Endothelial cell of umbilical vein (primary cell): ENCODE results near the gene ZNF219. TPM values are rescaled to one million over a fixed set of nuclear protein-coding genes. Genes with fewer than 3 reads are reported as not detected.

Experiments
- BruUV-seq: library from RNA; stranded (reverse); fragments of 400-500 nt; replicated peaks from 2 replicates; lab custom pipeline; 2021; lab: Mats Ljungman, UMichigan
- CTCF ChIA-PET: fragments of 300-600, 350-600 bp; sonication (Branson Sonifier 250); formaldehyde crosslinking; loops from one replicate; lab custom pipeline; 2021; ENCODE audit warnings: antibody characterized with exemption, inconsistent platforms; lab: Charles Lee
- POLR2A ChIA-PET: fragments of 300-600, 350-600 bp; sonication (Branson Sonifier 250); formaldehyde crosslinking; loops from one replicate; lab custom pipeline; 2021; ENCODE audit warnings: antibody characterized with exemption, inconsistent platforms; lab: Charles Lee
- DNase-seq: peaks from one replicate; pipeline ENCODE4 v3.0.0-alpha.2; 2011; ENCODE audit warnings: low read depth, low spot score
- FAIRE-seq: peaks from 2 replicates; lab custom pipeline; 2011; peaks lifted over from hg19 to GRCh38; lab: Jason Lieb, UNC
- H2AFZ ChIP-seq: 2 replicates; pipeline ENCODE4 v1.6.0; 2012; ENCODE audit warnings: low read depth, low read length, control low read depth, inconsistent platforms
- H3K27ac ChIP-seq: 2 replicates; pipeline ENCODE4 v1.5.1; 2011; ENCODE audit warnings: low read depth, mild to moderate bottlenecking, control low read depth, low read length, moderate library complexity; ENCODE audit not compliant: insufficient read depth
- H3K27me3 ChIP-seq, 2 experiments: 2 replicates each; pipeline versions ENCODE4 v1.6.0 to v1.6.1; 2011; ENCODE audit warnings: low read length in 2 of 2, mixed read lengths in 1 of 2; ENCODE audit not compliant: control insufficient read depth in 2 of 2, insufficient read depth in 2 of 2
- H3K36me3 ChIP-seq, 2 experiments: 2 replicates in 1 of 2; 3 replicates in 1 of 2; pipeline ENCODE4 v1.5.1; 2011; ENCODE audit warnings: low read length in 2 of 2, mild to moderate bottlenecking in 1 of 2, moderate library complexity in 1 of 2; ENCODE audit not compliant: control insufficient read depth in 2 of 2, insufficient read depth in 2 of 2; ENCODE audit errors: extremely low read depth in 1 of 2
- H3K4me1 ChIP-seq: 3 replicates; pipeline ENCODE4 v1.5.1; 2011; ENCODE audit warnings: mild to moderate bottlenecking, low read length; ENCODE audit not compliant: control insufficient read depth, insufficient read depth; ENCODE audit errors: extremely low read depth
- H3K4me2 ChIP-seq: 2 replicates; pipeline ENCODE4 v1.6.1; 2011; ENCODE audit warnings: low read length, control low read depth, mixed read lengths; ENCODE audit not compliant: insufficient read depth
- H3K4me3 ChIP-seq, 3 experiments: fragments of 200-600 bp in 1 of 3; sonication (generic), shearing (Covaris generic) in 1 of 3; replicated peaks in 1 of 3; 2 replicates each; pipeline ENCODE4 v1.5.1; 2011 to 2016; ENCODE audit warnings: control low read depth in 3 of 3, low read length in 3 of 3, mild to moderate bottlenecking in 2 of 3, inconsistent platforms in 1 of 3, low read depth in 1 of 3, moderate library complexity in 1 of 3; ENCODE audit not compliant: insufficient read depth in 1 of 3
- H3K79me2 ChIP-seq: 2 replicates; pipeline ENCODE4 v1.6.0; 2012; ENCODE audit warnings: low read length, inconsistent platforms; ENCODE audit not compliant: control insufficient read depth, insufficient read depth
- H3K9ac ChIP-seq: replicated peaks from 2 replicates; pipeline ENCODE3; 2011; ENCODE audit warnings: low read length, control low read depth; ENCODE audit not compliant: insufficient read depth; ENCODE audit errors: extremely low read depth
- H3K9me1 ChIP-seq: replicated peaks from 3 replicates; pipeline ENCODE4 v1.6.0; 2011; ENCODE audit warnings: mild to moderate bottlenecking, low read length; ENCODE audit not compliant: control insufficient read depth, insufficient read depth; ENCODE audit errors: extremely low read depth
- H3K9me3 ChIP-seq: replicated peaks from 2 replicates; pipeline ENCODE4 v1.5.1; 2012; ENCODE audit warnings: low read length, inconsistent platforms; ENCODE audit not compliant: control insufficient read depth, insufficient read depth
- H4K20me1 ChIP-seq: replicated peaks from 2 replicates; pipeline ENCODE3; 2011; ENCODE audit warnings: mild to moderate bottlenecking, low read length; ENCODE audit not compliant: control insufficient read depth, insufficient read depth; ENCODE audit errors: extremely low read depth
- EZH2 ChIP-seq: IDR thresholded peaks from 2 replicates; pipeline ENCODE4 v1.6.1; 2012; ENCODE audit warnings: borderline replicate concordance, low read depth, mild to moderate bottlenecking, moderate library complexity, low read length, inconsistent platforms; ENCODE audit not compliant: severe bottlenecking
- FOS ChIP-seq: IDR thresholded peaks from 2 replicates; pipeline ENCODE4 v1.6.1; 2011; ENCODE audit warnings: mild to moderate bottlenecking, low read length, moderate library complexity, borderline replicate concordance; ENCODE audit not compliant: insufficient read depth
- GATA2 ChIP-seq: IDR thresholded peaks from 2 replicates; pipeline ENCODE4 v1.7.0; 2011; ENCODE audit warnings: low read depth, mild to moderate bottlenecking, moderate library complexity, mixed read lengths, low read length; ENCODE audit not compliant: insufficient read length, insufficient read depth
- JUN ChIP-seq: IDR thresholded peaks from 2 replicates; pipeline ENCODE4 v1.6.1; 2011; ENCODE audit warnings: borderline replicate concordance, low read depth; ENCODE audit not compliant: insufficient read length, insufficient read depth
- MYC ChIP-seq: IDR thresholded peaks from one replicate; pipeline ENCODE4 v1.6.1; 2011; ENCODE audit warnings: mild to moderate bottlenecking, low read depth, low read length
- POLR2A ChIP-seq: IDR thresholded peaks from 2 replicates; pipeline ENCODE4 v1.6.1; 2012; ENCODE audit warnings: low read depth, mild to moderate bottlenecking, control low read depth, low read length
- POLR2AphosphoS5 ChIP-seq: IDR thresholded peaks from 2 replicates; pipeline ENCODE4 v1.6.1; 2012; ENCODE audit warnings: low read depth, mild to moderate bottlenecking, control low read depth, low read length, moderate library complexity; ENCODE audit not compliant: insufficient read depth
- dilution Hi-C: fragments of 300-500 bp; cut with MboI; formaldehyde crosslinking; loops from one replicate; pipeline ENCODE4 v1.15.0; 2019; ENCODE audit warnings: low sequenced_read_pairs; ENCODE audit not compliant: extremely low pct_ligation_motif_present
- intact Hi-C: fragments of 100-400 bp; cut with micrococcal nuclease; formaldehyde crosslinking; loops from one replicate; pipeline ENCODE4 v1.10.0; 2022
- polyA plus RNA-seq, 4 experiments: library from polyadenylated mRNA; depleted of rRNA in 3 of 4; stranded (reverse) in 3 of 4; unstranded in 1 of 4; fragments of >200 nt; gene quantifications; 2 replicates each; pipeline versions ENCODE4 v1.2.1 to v1.2.3, GENCODE V29; 2011 to 2012; ENCODE audit warnings: missing spikeins in 1 of 4
- total RNA-seq: library from RNA; stranded (reverse); gene quantifications from 2 replicates; pipeline ENCODE4 v1.2.3, GENCODE V29; 2021
- TF ChIP-seq, protein P1 (sequence below), 2 donors: IDR thresholded peaks; 1 replicate in 1 of 2; 2 replicates in 1 of 2; pipeline ENCODE4 v1.5.1; 2011; ENCODE audit warnings: low read length in 2 of 2, mild to moderate bottlenecking in 2 of 2, moderate library complexity in 2 of 2, control low read depth in 1 of 2, inconsistent platforms in 1 of 2, low read depth in 1 of 2; ENCODE audit not compliant: insufficient read depth in 1 of 2; ENCODE audit errors: extremely low read depth in 1 of 2
- TF ChIP-seq, protein P2 (sequence below): IDR thresholded peaks from 2 replicates; pipeline ENCODE4 v1.6.1; 2011; ENCODE audit not compliant: insufficient read depth, insufficient read length

ZNF219 gene
- total and polyA plus RNA-seq, 2 donors (not counting 3 experiments of a cell fraction or from before 2014, with no cell fraction given) = 13.2 to 15.2 TPM

DNA sequence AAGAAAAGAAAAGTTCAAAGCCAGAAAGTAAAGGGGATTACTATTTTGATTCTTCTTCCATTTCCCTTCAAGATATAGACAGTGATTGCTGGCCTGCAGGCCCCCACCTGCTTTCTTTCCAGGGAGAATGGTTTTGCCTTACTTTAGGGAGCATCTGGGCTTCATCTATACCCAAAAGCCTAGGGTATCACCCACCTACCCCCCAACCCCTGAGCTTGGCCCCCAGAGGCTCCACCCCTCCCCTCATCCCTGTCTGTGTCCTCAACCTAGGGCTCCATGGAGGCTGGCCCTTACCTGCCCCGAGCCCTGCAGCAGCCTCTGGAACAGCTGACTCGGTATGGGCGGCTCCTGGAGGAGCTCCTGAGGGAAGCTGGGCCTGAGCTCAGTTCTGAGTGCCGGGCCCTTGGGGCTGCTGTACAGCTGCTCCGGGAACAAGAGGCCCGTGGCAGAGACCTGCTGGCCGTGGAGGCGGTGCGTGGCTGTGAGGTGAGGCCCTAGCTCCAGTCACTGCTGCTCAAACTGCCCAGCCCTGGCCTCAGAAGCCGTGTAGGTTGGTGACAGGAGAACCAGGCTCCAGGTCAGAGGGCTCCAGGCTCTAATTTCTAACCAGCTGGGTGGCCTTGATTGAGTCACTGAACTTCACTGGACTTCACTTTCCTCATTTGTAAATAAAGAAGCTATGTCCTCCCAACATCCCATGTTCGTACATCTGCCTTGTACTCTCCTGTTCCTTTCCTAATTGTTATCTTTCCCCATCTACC, 14.7 kb downstream of the ZNF219 start:
- no peaks in the 10 kb centered on the region for H3K4me1 ChIP-seq
- H3K4me2 ChIP-seq = no peak overlapping the region
- no peaks in the 10 kb centered on the region for H3K9me3 ChIP-seq
- no peak for DNase-seq
- intact Hi-C loops (no loop called here), dilution Hi-C loops (no loop called here)
- POLR2A ChIA-PET = interaction anchor here (0.6 kb wide), 1 partner anchor 110 kb away, joined by 5 read pairs; no protein-coding TSS in a partner anchor
- H3K9ac ChIP-seq = no peak overlapping the region
- peaks cover 0 to 2% of the 10 kb centered on the region in 2 experiments for H3K36me3 ChIP-seq
- BruUV-seq = no TSS peak
- H3K27ac ChIP-seq = no peak overlapping the region
- TF ChIP-seq MYC = no peak
- TF ChIP-seq FOS = no peak
- no peak for TF ChIP-seq JUN
- TF ChIP-seq, protein P1, sequence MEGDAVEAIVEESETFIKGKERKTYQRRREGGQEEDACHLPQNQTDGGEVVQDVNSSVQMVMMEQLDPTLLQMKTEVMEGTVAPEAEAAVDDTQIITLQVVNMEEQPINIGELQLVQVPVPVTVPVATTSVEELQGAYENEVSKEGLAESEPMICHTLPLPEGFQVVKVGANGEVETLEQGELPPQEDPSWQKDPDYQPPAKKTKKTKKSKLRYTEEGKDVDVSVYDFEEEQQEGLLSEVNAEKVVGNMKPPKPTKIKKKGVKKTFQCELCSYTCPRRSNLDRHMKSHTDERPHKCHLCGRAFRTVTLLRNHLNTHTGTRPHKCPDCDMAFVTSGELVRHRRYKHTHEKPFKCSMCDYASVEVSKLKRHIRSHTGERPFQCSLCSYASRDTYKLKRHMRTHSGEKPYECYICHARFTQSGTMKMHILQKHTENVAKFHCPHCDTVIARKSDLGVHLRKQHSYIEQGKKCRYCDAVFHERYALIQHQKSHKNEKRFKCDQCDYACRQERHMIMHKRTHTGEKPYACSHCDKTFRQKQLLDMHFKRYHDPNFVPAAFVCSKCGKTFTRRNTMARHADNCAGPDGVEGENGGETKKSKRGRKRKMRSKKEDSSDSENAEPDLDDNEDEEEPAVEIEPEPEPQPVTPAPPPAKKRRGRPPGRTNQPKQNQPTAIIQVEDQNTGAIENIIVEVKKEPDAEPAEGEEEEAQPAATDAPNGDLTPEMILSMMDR (IDR thresholded peaks at IDR 0.05; ENCODE audit: extremely low read depth in 1 of 2, insufficient read depth in 1 of 2, low read depth in 1 of 2, low read length in 2 of 2) = no peak
- no peak for TF ChIP-seq GATA2
- no peak for TF ChIP-seq POLR2A
- no peak for TF ChIP-seq POLR2AphosphoS5
- no peak for TF ChIP-seq EZH2
- TF ChIP-seq, protein P2, sequence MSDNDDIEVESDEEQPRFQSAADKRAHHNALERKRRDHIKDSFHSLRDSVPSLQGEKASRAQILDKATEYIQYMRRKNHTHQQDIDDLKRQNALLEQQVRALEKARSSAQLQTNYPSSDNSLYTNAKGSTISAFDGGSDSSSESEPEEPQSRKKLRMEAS = no peak
- FAIRE-seq = no peak
- no peaks in the 10 kb centered on the region for H3K9me1 ChIP-seq
- H3K79me2 ChIP-seq = no peaks in the 10 kb centered on the region
- no peak overlapping the region for H2AFZ ChIP-seq
- H4K20me1 ChIP-seq = no peaks in the 10 kb centered on the region
- CTCF ChIA-PET = interaction anchor here (1.1 to 3.5 kb wide), 5 partner anchors 9 to 69 kb away, joined by 5 to 17 read pairs (median 9); no protein-coding TSS in a partner anchor
- no peak overlapping the region for H3K4me3 ChIP-seq
- H3K27me3 ChIP-seq = no peaks in the 10 kb centered on the region
